K562 (cell line): ENCODE results near the gene TRANK1. TPM values are rescaled to one million over a fixed set of nuclear protein-coding genes. Genes with fewer than 3 reads are reported as not detected.

ENCODE experiments used
- CLOCK ChIP-seq: fragments of 250-450 bp; sonication (Bioruptor Pico); IDR thresholded peaks from 2 replicates; pipeline ENCODE4 v1.4.0; 2020; ENCODE audit warnings: mild to moderate bottlenecking, moderate library complexity, borderline replicate concordance
- EHMT2 ChIP-seq: fragments of 450-650 bp; IDR thresholded peaks from 2 replicates; pipeline ENCODE4 v1.6.1; 2018; ENCODE audit warnings: antibody characterized with exemption
- ESRRA ChIP-seq: fragments of 450-650 bp; IDR thresholded peaks from 2 replicates; pipeline ENCODE4 v1.6.1; 2014; ENCODE audit warnings: low read depth, mild to moderate bottlenecking, moderate library complexity, borderline replicate concordance
- FIP1L1 ChIP-seq: fragments of 200-400 bp; formaldehyde crosslinking; IDR thresholded peaks from 2 replicates; pipeline ENCODE4 v1.6.1; 2018; ENCODE audit warnings: mild to moderate bottlenecking, low read depth, low read length; ENCODE audit not compliant: poor library complexity, severe bottlenecking
- GATA2 ChIP-seq: sonication (generic); formaldehyde crosslinking; IDR thresholded peaks from 2 replicates; pipeline ENCODE4 v1.4.0; 2020; ENCODE audit warnings: mild to moderate bottlenecking, missing genetic modification reagents
- MYNN ChIP-seq, 2 experiments: sonication (generic); formaldehyde crosslinking in 1 of 2; IDR thresholded peaks; 2 replicates each; pipeline versions ENCODE4 v1.5.0 to v1.6.1; 2016 to 2020; ENCODE audit warnings: antibody characterized with exemption in 1 of 2, missing genetic modification reagents in 1 of 2
- NR2C2 ChIP-seq, 2 experiments: fragments of 200-800 bp in 1 of 2; sonication (Bioruptor generic) in 1 of 2; sonication (generic) in 1 of 2; formaldehyde crosslinking in 1 of 2; IDR thresholded peaks; 2 replicates each; pipeline versions ENCODE4 v1.6.1 to v1.8.0; 2016 to 2022; ENCODE audit warnings: mild to moderate bottlenecking in 1 of 2, missing compliant biosample characterization in 1 of 2, missing genetic modification characterization in 1 of 2, missing genetic modification reagents in 1 of 2
- SIRT6 ChIP-seq: IDR thresholded peaks from one replicate; pipeline ENCODE4 v1.6.1; 2012; ENCODE audit warnings: low read depth, mild to moderate bottlenecking, control low read depth, inconsistent platforms, low read length, moderate library complexity
- SMAD4 ChIP-seq: fragments of 250-450 bp; sonication (Bioruptor Pico); conservative IDR thresholded peaks from 2 replicates; pipeline ENCODE4 v1.8.0; 2021; ENCODE audit warnings: inconsistent platforms, mild to moderate bottlenecking, moderate library complexity
- SNIP1 ChIP-seq: fragments of 450-650 bp; IDR thresholded peaks from 2 replicates; pipeline ENCODE4 v1.7.1; 2017; ENCODE audit warnings: low read depth, mild to moderate bottlenecking
- TAF9B ChIP-seq: fragments of 450-650 bp; IDR thresholded peaks from 2 replicates; pipeline ENCODE4 v1.6.1; 2018; ENCODE audit warnings: mild to moderate bottlenecking; ENCODE audit not compliant: partially characterized antibody
- TEAD1 ChIP-seq, 2 experiments: fragments of 450-650 bp in 1 of 2; sonication (generic) in 1 of 2; formaldehyde crosslinking; IDR thresholded peaks; 2 replicates each; pipeline versions ENCODE4 v1.4.0 to v1.8.0; 2020 to 2022; ENCODE audit warnings: mild to moderate bottlenecking in 2 of 2, missing genetic modification reagents in 1 of 2
- UBTF ChIP-seq, 2 experiments: IDR thresholded peaks; 2 replicates each; pipeline ENCODE4 v1.6.1; 2012; ENCODE audit warnings: improper control_type of control experiment in 2 of 2, low read depth in 2 of 2, low read length in 2 of 2, borderline replicate concordance in 1 of 2
- ZBTB17 ChIP-seq: fragments of 450-650 bp; formaldehyde crosslinking; IDR thresholded peaks from 2 replicates; pipeline ENCODE4 v1.4.0; 2020; ENCODE audit warnings: mild to moderate bottlenecking
- ZNF197 ChIP-seq: fragments of 200-800 bp; sonication (Bioruptor generic); IDR thresholded peaks from 2 replicates; pipeline ENCODE4 v1.6.1; 2016; ENCODE audit warnings: low read depth, missing genetic modification characterization, missing compliant biosample characterization
- ZNF274 ChIP-seq: IDR thresholded peaks from 2 replicates; pipeline ENCODE4 v1.6.1; 2011; ENCODE audit warnings: low read depth, mild to moderate bottlenecking, low read length, moderate library complexity, borderline replicate concordance
- ZNF717 ChIP-seq: fragments of 250-450 bp; sonication (Bioruptor Pico); IDR thresholded peaks from 2 replicates; pipeline ENCODE4 v1.5.0; 2021
- ZNF764 ChIP-seq: fragments of 250-450 bp; sonication (Bioruptor Pico); IDR thresholded peaks from 2 replicates; pipeline ENCODE4 v1.4.0; 2020; ENCODE audit warnings: low read depth, mild to moderate bottlenecking, moderate library complexity
- polyA plus RNA-seq, 8 experiments: library from polyadenylated mRNA; depleted of rRNA in 4 of 8; stranded (reverse) in 5 of 8; unstranded in 3 of 8; fragments of >200 nt; fragmentation: Nextera tagmentation in 2 of 8; fragmentation: Illumina TruSeq in 1 of 8; extraction: Ambion mirVana in 2 of 8; extraction: Trizol in 1 of 8; gene quantifications; 2 replicates each; pipeline versions ENCODE4 v1.2.1 to v1.2.3, GENCODE V29; 2011 to 2014; ENCODE audit warnings: inconsistent platforms in 1 of 8, missing spikeins in 1 of 8
- total RNA-seq, 7 experiments: library from RNA; depleted of rRNA in 6 of 7; stranded (reverse); fragments of >200 nt in 6 of 7; fragmentation: Illumina TruSeq in 2 of 7; extraction: Trizol in 2 of 7; gene quantifications; 2 replicates each; pipeline versions ENCODE4 v1.2.1 to v1.2.3, GENCODE V29; 2011 to 2021; ENCODE audit warnings: low replicate concordance in 1 of 7
- TF ChIP-seq, protein P1 (sequence below): fragments of 450-650 bp; IDR thresholded peaks from 2 replicates; pipeline ENCODE4 v1.6.1; 2016
- TF ChIP-seq, protein P2 (sequence below), 3 experiments: IDR thresholded peaks in 2 of 3; conservative IDR thresholded peaks in 1 of 3; 2 replicates each; pipeline ENCODE4 v1.5.1; 2011 to 2012; ENCODE audit warnings: low read length in 3 of 3, mild to moderate bottlenecking in 3 of 3, control low read depth in 2 of 3, improper control_type of control experiment in 1 of 3, inconsistent platforms in 1 of 3, low read depth in 1 of 3, mixed read lengths in 1 of 3, moderate library complexity in 1 of 3; ENCODE audit not compliant: insufficient read depth in 2 of 3

The TRANK1 gene
- total and polyA plus RNA-seq, 9 of the 15 experiments (the other 6 are each of a cell fraction or from before 2014, with no cell fraction given) = 0.41 to 5.3 (median 2.1) TPM

DNA sequence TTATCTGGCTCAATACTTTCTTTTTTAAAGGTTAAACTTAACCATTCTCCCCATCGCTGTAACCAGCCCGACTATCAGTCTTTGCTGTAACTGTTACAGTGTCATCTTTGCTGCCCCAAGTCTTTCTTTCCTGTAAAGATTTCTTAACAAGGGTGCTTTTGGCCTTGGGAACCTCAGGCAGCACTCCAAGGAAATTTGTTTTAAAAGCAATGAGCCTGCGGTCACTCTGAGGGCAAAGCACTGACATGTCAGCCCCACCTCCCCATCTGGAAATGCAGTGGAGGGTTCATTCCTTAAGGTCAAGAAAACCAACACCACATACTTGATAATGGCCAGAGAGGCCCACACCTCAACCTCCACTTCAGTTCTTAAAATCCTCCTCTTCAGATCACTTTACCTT is 3.2 kb downstream of the TRANK1 start (continued):
- no peak for TF ChIP-seq SIRT6
- TF ChIP-seq GATA2 (CRISPR knock-in tag) = no peak
- no peak for TF ChIP-seq SMAD4 (CRISPR knock-in tag)
- TF ChIP-seq EHMT2 = no peak
- no peak for TF ChIP-seq NR2C2 (CRISPR knock-in tag; IDR thresholded peaks at IDR 0.05)
- TF ChIP-seq NR2C2 (tag; IDR thresholded peaks at IDR 0.05) = peak; percentile 48; the same call in 1 of the 2 replicates
- TF ChIP-seq TEAD1 (CRISPR knock-in tag; IDR thresholded peaks at IDR 0.05) = no peak
- TF ChIP-seq MYNN (IDR thresholded peaks at IDR 0.05) = no peak
- TF ChIP-seq MYNN (CRISPR knock-in tag; IDR thresholded peaks at IDR 0.05) = no peak
- TF ChIP-seq ZNF197 = no peak
- no peak for TF ChIP-seq SNIP1
- no peak for TF ChIP-seq ZNF764 (CRISPR knock-in tag)
- TF ChIP-seq, protein P1, sequence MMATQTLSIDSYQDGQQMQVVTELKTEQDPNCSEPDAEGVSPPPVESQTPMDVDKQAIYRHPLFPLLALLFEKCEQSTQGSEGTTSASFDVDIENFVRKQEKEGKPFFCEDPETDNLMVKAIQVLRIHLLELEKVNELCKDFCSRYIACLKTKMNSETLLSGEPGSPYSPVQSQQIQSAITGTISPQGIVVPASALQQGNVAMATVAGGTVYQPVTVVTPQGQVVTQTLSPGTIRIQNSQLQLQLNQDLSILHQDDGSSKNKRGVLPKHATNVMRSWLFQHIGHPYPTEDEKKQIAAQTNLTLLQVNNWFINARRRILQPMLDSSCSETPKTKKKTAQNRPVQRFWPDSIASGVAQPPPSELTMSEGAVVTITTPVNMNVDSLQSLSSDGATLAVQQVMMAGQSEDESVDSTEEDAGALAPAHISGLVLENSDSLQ = peak; percentile 28; the same call in 1 of the 2 replicates
- no peak for TF ChIP-seq ZNF274
- TF ChIP-seq, protein P2, sequence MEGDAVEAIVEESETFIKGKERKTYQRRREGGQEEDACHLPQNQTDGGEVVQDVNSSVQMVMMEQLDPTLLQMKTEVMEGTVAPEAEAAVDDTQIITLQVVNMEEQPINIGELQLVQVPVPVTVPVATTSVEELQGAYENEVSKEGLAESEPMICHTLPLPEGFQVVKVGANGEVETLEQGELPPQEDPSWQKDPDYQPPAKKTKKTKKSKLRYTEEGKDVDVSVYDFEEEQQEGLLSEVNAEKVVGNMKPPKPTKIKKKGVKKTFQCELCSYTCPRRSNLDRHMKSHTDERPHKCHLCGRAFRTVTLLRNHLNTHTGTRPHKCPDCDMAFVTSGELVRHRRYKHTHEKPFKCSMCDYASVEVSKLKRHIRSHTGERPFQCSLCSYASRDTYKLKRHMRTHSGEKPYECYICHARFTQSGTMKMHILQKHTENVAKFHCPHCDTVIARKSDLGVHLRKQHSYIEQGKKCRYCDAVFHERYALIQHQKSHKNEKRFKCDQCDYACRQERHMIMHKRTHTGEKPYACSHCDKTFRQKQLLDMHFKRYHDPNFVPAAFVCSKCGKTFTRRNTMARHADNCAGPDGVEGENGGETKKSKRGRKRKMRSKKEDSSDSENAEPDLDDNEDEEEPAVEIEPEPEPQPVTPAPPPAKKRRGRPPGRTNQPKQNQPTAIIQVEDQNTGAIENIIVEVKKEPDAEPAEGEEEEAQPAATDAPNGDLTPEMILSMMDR (IDR thresholded peaks at IDR 0.05 in 2 of 3, conservative IDR thresholded peaks at IDR 0.05 in 1 of 3; ENCODE audit: insufficient read depth in 2 of 3, low read depth in 1 of 3, low read length in 3 of 3) = no peak
- TF ChIP-seq TAF9B = no peak
- 0 out of 4 replicates have a peak, but pooled peaks of 1 of the 2 experiments have one; percentile 42 for TF ChIP-seq UBTF (IDR thresholded peaks at IDR 0.05; ENCODE audit: borderline replicate concordance in 1 of 2, low read depth in 2 of 2, low read length in 2 of 2)
- TF ChIP-seq CLOCK (CRISPR knock-in tag) = no peak
- no peak for TF ChIP-seq ZNF717 (CRISPR knock-in tag)
- no peak for TF ChIP-seq ESRRA
- no peak for TF ChIP-seq FIP1L1
- TF ChIP-seq ZBTB17 (CRISPR knock-in tag) = no peak
